HEK293T (cell line): Measurements from ENCODE around the gene HMCN2.

Experiments
- ARNT ChIP-seq: fragments of 450-650 bp; IDR thresholded peaks from 2 replicates; pipeline ENCODE4 v1.6.1; 2017; ENCODE audit warnings: mild to moderate bottlenecking
- BHLHE40 ChIP-seq: fragments of 450-650 bp; IDR thresholded peaks from 2 replicates; pipeline ENCODE4 v1.6.1; 2016; ENCODE audit warnings: mild to moderate bottlenecking, moderate library complexity, borderline replicate concordance
- CTBP1 ChIP-seq: fragments of 450-650 bp; IDR thresholded peaks from 2 replicates; pipeline ENCODE4 v1.6.1; 2016; ENCODE audit warnings: borderline replicate concordance
- ELF4 ChIP-seq: fragments of 450-650 bp; IDR thresholded peaks from 2 replicates; pipeline ENCODE4 v1.6.1; 2017; ENCODE audit warnings: antibody characterized with exemption
- FOXA1 ChIP-seq: fragments of 450-650 bp; IDR thresholded peaks from 2 replicates; pipeline ENCODE4 v1.6.1; 2016; ENCODE audit warnings: mild to moderate bottlenecking
- FOXK2 ChIP-seq: fragments of 450-650 bp; IDR thresholded peaks from 2 replicates; pipeline ENCODE4 v1.6.1; 2016; ENCODE audit warnings: mild to moderate bottlenecking
- FOXM1 ChIP-seq: fragments of 450-650 bp; IDR thresholded peaks from 2 replicates; pipeline ENCODE4 v1.6.1; 2017; ENCODE audit warnings: mild to moderate bottlenecking, borderline replicate concordance
- HDGF ChIP-seq: fragments of 450-650 bp; IDR thresholded peaks from 2 replicates; pipeline ENCODE4 v1.6.1; 2017; ENCODE audit warnings: antibody characterized with exemption, borderline replicate concordance
- LEF1 ChIP-seq: fragments of 450-650 bp; IDR thresholded peaks from 2 replicates; pipeline ENCODE4 v1.6.1; 2017; ENCODE audit warnings: mild to moderate bottlenecking, borderline replicate concordance
- SP1 ChIP-seq: fragments of 450-650 bp; IDR thresholded peaks from 2 replicates; pipeline ENCODE4 v1.6.1; 2017
- SUZ12 ChIP-seq: fragments of 450-650 bp; IDR thresholded peaks from 2 replicates; pipeline ENCODE4 v1.6.1; 2016; ENCODE audit warnings: mild to moderate bottlenecking
- TARDBP ChIP-seq: fragments of 450-650 bp; IDR thresholded peaks from 2 replicates; pipeline ENCODE4 v1.6.1; 2016
- ZNF384 ChIP-seq: fragments of 450-650 bp; IDR thresholded peaks from 2 replicates; pipeline ENCODE4 v1.6.1; 2016
- TF ChIP-seq, protein P1 (sequence below): fragments of 450-650 bp; IDR thresholded peaks from 2 replicates; pipeline ENCODE4 v1.6.1; 2016

- no peak for TF ChIP-seq CTBP1
- TF ChIP-seq SUZ12 = no peak
- no peak for TF ChIP-seq FOXA1
- no peak for TF ChIP-seq HDGF
- TF ChIP-seq, protein P1, sequence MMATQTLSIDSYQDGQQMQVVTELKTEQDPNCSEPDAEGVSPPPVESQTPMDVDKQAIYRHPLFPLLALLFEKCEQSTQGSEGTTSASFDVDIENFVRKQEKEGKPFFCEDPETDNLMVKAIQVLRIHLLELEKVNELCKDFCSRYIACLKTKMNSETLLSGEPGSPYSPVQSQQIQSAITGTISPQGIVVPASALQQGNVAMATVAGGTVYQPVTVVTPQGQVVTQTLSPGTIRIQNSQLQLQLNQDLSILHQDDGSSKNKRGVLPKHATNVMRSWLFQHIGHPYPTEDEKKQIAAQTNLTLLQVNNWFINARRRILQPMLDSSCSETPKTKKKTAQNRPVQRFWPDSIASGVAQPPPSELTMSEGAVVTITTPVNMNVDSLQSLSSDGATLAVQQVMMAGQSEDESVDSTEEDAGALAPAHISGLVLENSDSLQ = no peak
- TF ChIP-seq ZNF384 = no peak
- no peak for TF ChIP-seq ELF4
- TF ChIP-seq TARDBP = no peak
- no peak for TF ChIP-seq SP1
- no peak for TF ChIP-seq BHLHE40
- no peak for TF ChIP-seq ARNT
- no peak for TF ChIP-seq FOXK2
- no peak for TF ChIP-seq FOXM1
- TF ChIP-seq LEF1 = no peak
Measured at GRCh38 chr9:130288926-130289690, 23.5 kb downstream of the HMCN2 start.
